D721Med (cell line): ENCODE data around the gene LDLRAD4.

Source experiments
- DNase-seq: peaks from one replicate; pipeline ENCODE4 v3.0.0; 2011; ENCODE audit warnings: low spot score; ENCODE audit not compliant: insufficient read length
- FAIRE-seq: peaks from 2 replicates; lab custom pipeline; 2011; peaks lifted over from hg19 to GRCh38; lab: Jason Lieb, UNC
- TF ChIP-seq, protein P1 (sequence below): IDR thresholded peaks from 2 replicates; pipeline ENCODE4 v1.5.1; 2012; ENCODE audit warnings: mild to moderate bottlenecking, control low read depth; ENCODE audit not compliant: insufficient read depth; ENCODE audit errors: missing control alignments

Gene LDLRAD4

DNA sequence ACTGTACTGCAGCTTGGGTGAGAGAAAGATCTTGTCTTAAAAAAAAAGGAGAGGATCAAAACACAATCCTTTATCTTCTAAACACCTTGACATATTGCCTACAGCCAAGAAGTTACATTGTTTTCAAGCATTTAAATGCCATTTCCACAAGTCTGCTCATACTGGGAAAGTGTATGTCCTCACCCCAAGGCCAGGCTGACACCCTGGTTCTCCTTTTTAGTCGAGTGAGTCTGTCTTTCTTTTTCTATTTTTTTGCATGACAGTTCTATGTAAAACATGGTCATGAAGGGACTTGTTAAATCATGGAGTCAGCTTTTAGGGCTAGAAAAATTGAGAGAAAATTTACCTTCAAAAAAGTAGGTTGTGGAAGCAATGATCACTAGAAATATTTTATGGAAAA, 274.5 kb downstream of the LDLRAD4 start:
- no peak for FAIRE-seq

DNA sequence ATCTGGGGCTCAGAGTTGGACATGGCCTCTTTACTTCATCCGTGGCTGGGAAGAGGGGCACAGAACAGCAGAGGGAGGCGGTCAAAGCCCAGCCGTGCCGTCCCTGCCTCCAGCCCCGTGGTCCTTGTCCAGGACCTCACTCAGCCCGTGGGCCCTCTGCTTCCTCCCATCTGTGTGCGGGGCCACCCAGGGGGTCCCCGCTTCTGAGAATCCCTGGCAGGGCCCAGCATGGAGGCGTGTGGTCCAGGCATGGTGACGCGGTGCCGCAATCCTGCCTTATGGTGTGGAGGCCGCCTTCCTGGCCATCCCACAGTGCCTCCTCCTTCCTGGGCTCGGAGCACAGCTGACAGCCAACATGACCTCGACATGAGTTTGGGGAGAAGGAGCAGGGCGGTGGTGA, 275.2 kb downstream of the LDLRAD4 start:
- DNase-seq = no peak
- no peak for FAIRE-seq

More for the DNA sequence above, 274.5 kb downstream of the LDLRAD4 start:
- no peak for DNase-seq
- TF ChIP-seq, protein P1, sequence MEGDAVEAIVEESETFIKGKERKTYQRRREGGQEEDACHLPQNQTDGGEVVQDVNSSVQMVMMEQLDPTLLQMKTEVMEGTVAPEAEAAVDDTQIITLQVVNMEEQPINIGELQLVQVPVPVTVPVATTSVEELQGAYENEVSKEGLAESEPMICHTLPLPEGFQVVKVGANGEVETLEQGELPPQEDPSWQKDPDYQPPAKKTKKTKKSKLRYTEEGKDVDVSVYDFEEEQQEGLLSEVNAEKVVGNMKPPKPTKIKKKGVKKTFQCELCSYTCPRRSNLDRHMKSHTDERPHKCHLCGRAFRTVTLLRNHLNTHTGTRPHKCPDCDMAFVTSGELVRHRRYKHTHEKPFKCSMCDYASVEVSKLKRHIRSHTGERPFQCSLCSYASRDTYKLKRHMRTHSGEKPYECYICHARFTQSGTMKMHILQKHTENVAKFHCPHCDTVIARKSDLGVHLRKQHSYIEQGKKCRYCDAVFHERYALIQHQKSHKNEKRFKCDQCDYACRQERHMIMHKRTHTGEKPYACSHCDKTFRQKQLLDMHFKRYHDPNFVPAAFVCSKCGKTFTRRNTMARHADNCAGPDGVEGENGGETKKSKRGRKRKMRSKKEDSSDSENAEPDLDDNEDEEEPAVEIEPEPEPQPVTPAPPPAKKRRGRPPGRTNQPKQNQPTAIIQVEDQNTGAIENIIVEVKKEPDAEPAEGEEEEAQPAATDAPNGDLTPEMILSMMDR = no peak

DNA sequence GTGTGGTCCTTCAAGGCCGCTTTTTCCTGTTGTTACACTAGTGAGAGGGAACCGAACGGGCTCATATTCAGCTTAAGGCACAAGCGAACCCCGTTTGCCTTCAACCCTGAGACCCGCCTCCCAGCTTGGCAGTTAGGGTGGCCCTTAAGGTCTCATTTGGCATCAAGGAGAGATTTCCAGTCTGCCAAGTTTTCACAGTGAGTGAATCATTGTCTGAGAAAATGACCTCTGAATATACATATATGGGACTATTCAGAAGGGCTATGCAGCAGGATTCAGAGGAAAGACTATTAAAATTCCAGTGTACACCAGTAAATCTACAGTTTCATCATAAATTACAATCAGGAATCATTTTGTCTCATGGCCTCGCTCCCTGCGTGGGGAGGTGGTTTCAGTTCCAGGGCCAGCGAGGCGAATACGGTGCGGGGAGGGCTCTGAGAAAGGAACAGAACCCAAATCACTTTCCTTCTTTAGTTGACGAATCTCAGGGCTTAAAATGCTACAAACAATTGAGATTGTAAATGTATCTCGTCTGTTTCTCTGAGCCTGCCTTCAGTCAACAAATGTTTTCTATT, 276.4 kb downstream of the LDLRAD4 start:
- DNase-seq = no peak
- TF ChIP-seq, protein P1 = no peak
- no peak for FAIRE-seq

More for the DNA sequence above, 275.2 kb downstream of the LDLRAD4 start:
- TF ChIP-seq, protein P1 = no peak

DNA sequence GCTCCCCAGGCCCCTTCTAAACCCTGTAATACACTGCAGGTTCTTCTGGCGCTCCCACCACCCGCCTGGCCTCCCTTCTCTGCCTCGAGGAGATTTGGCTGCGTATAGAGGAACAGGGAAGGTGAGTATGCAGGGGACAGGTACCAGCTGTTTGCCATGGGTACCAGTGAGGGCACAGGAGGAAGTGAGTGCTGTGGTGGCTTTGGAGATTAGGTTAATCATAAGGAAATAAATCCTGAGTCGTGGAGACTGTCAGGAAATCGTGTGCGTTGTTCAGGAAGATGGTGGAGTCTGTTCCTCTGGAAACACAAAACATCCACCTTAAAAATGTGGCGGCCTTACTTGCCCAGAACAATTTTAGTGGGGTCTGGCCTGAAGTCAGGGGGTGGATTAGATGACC, 277.4 kb downstream of the LDLRAD4 start:
- DNase-seq (no peak), FAIRE-seq (no peak)
- TF ChIP-seq, protein P1 = no peak

DNA sequence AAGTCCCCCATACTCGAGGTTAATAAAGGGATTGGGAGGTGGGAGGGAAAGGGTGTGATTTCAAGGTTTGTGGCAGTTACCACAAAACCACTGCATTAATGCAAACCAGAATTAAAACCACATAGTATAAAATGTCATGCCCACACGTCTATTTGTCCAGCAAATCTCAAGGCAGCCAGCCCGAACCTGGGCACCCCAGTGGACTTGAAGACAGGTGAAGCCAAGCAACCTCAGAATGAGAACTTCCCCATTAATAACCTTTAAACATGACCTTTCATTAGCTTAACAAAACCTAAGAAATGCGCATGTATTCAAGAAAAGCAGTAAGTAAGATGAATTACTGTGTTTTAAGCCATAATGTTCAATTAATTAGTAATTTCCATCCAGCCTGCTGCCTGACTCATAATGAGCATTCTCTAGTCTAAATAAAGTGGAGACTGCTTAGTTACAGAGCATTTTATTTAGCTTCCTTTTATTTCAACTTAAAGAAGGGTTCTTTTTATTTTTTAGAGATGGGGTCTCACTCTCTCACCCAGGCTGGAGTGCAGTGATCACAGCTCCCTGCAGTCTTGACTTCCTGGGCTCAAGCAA, 278.2 kb downstream of the LDLRAD4 start:
- TF ChIP-seq, protein P1 = no peak
- DNase-seq = no peak
- FAIRE-seq = no peak

DNA sequence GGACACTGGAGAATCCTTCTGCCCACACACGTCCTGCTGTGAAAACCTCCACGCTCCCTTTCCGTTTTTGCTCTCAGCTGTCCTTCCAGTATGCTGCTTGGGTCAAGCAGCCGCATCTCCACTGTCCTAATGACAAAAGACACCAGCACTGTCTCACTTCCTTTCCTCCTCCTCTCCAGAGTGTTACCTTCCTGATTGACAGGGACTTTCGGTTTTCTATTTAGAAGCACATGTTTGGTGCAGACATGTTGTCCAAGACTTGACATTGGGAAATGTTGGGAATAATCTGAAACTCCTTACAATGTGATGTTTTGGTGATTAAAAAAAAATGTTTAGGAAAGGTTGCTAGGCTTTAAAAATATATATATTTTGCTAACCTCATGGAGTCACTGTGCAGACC, 281.2 kb downstream of the LDLRAD4 start:
- DNase-seq = no peak
- TF ChIP-seq, protein P1 = no peak
- FAIRE-seq = no peak

DNA sequence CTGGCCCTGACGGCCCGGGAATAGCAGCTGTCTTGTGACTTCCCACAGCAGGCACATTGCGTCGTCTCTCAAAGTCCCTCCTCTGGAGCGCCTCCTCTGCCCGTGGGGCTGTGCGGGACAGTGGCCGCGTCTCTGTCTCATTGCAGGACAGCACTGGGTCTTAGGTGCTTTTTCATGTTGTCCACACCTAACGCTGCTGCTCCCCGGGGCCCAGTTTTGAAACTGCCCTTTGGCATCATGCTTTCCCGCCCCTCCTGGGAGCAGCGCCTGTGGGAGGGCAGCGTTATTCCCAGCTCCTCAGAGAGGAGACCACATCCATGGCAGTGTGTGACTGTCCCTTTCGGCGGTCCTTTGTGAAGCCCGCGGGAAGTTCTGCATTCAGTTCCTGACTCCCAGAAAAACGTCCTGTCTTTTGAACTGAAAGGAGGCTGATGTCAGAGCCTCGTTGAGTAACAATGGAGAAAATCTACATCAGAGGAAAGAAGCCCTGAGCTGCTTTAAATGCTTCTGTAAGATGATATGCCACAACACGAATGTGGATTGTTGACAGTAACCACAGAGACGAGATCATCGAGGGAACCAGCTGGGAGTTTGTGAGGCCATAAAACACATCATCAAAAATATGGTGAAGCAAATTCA, 281.8 kb downstream of the LDLRAD4 start:
- no peak for DNase-seq
- FAIRE-seq = no peak
- TF ChIP-seq, protein P1 = no peak
